Adrenal gland (tissue), 5 donors: ENCODE measurements around the gene UCP3.

ENCODE experiments used
- CTCF ChIP-seq, 6 experiments: fragments of 450-650 bp in 4 of 6; fragments of 200-600 bp in 2 of 6; sonication (generic) in 1 of 6; IDR thresholded peaks; 1 replicate in 5 of 6; 2 replicates in 1 of 6; pipeline versions ENCODE4 v1.5.1 to v1.8.0; 2016 to 2021; ENCODE audit warnings: antibody characterized with exemption in 6 of 6, mild to moderate bottlenecking in 2 of 6, moderate library complexity in 1 of 6
- POLR2A ChIP-seq, 2 donors: fragments of 450-650 bp; IDR thresholded peaks; one replicate each; pipeline ENCODE4 v1.6.1; 2017; ENCODE audit warnings: antibody characterized with exemption in 2 of 2, mild to moderate bottlenecking in 2 of 2, moderate library complexity in 1 of 2
- donor health status: DM: no; HTN: no; CAD: no.

- TF ChIP-seq CTCF (IDR thresholded peaks at IDR 0.05), result no peak
- TF ChIP-seq POLR2A (IDR thresholded peaks at IDR 0.05), result no peak
Measured at GRCh38 chr11:74055938-74056337, 47.1 kb upstream of the UCP3 start.
